Kidney (tissue), 14 donors: ENCODE data around the gene TPST1. TPM values are rescaled to one million over a fixed set of nuclear protein-coding genes. Genes with fewer than 3 reads are reported as not detected.
"Not testable (repeated sequence)": the region's sequence is repeated elsewhere in the genome, so short reads cannot be mapped to it uniquely, and the experiment has no call there.

Source experiments
- DNase-seq, 5 donors: peaks; one replicate each; pipeline ENCODE4 v3.0.0-alpha.2; 2013 to 2020
- FAIRE-seq: peaks from 2 replicates; lab custom pipeline; 2012; peaks lifted over from hg19 to GRCh38; lab: Jason Lieb, UNC
- H3K27ac ChIP-seq, 2 donors: one replicate each; pipeline ENCODE4 v1.7.0; 2013; ENCODE audit warnings: low read depth in 2 of 2, low read length in 2 of 2, inconsistent platforms in 1 of 2
- H3K27me3 ChIP-seq: one replicate; pipeline ENCODE4 v1.7.1; 2013; ENCODE audit warnings: low read length, inconsistent platforms; ENCODE audit not compliant: control insufficient read depth, insufficient read depth
- H3K36me3 ChIP-seq, 3 donors: one replicate each; pipeline versions ENCODE4 v1.7.0 to v1.7.1; 2013; ENCODE audit warnings: low read length in 3 of 3, control low read depth in 1 of 3, inconsistent platforms in 1 of 3; ENCODE audit not compliant: insufficient read depth in 3 of 3, control insufficient read depth in 2 of 3
- H3K4me1 ChIP-seq, 3 donors: one replicate each; pipeline versions ENCODE4 v1.7.0 to v1.7.1; 2013; ENCODE audit warnings: low read length in 3 of 3, inconsistent platforms in 1 of 3, low read depth in 1 of 3; ENCODE audit not compliant: control insufficient read depth in 2 of 3, insufficient read depth in 2 of 3
- H3K4me3 ChIP-seq, 3 donors: one replicate each; pipeline versions ENCODE4 v1.7.0 to v1.8.1; 2013; ENCODE audit warnings: low read length in 3 of 3, control low read depth in 1 of 3, inconsistent platforms in 1 of 3
- H3K9ac ChIP-seq, 3 donors: one replicate each; pipeline versions ENCODE4 v1.7.0 to v1.7.1; 2013; ENCODE audit warnings: low read length in 3 of 3, control low read depth in 1 of 3, inconsistent platforms in 1 of 3
- H3K9me3 ChIP-seq, 3 donors: one replicate each; pipeline versions ENCODE4 v1.7.0 to v1.7.1; 2013; ENCODE audit warnings: low read length in 3 of 3, control low read depth in 1 of 3, inconsistent platforms in 1 of 3; ENCODE audit not compliant: control insufficient read depth in 2 of 3, insufficient read depth in 1 of 3
- intact Hi-C: fragments of 100-400 bp; cut with DNase I; formaldehyde crosslinking; loops from one replicate; pipeline ENCODE4 v1.11.1; 2022
- polyA plus RNA-seq: library from polyadenylated mRNA; stranded (reverse); fragments of 350-450 nt; fragmentation: Illumina TruSeq; extraction: RNeasy Lipid Tissue Mini Kit (QIAGEN cat#74804); gene quantifications from one replicate; pipeline ENCODE4 v1.2.3, GENCODE V29; 2014; ENCODE audit warnings: low read depth, low replicate concordance; ENCODE audit not compliant: insufficient read depth
- total RNA-seq: library from RNA; stranded (reverse); fragmentation: NEBNext Ultra II Directional; extraction: Animal tissue kit (Norgen Biotek cat#: 25700); gene quantifications from one replicate; pipeline ENCODE4 v1.2.1, GENCODE V29; 2021
- TF ChIP-seq, protein P1 (sequence below): IDR thresholded peaks from 3 replicates; pipeline ENCODE4 v1.5.1; 2012; ENCODE audit warnings: mild to moderate bottlenecking, moderate library complexity, borderline replicate concordance; ENCODE audit not compliant: insufficient read depth; ENCODE audit errors: extremely low read depth
- donor health status: control.
- donor health status: control.
- donor health status: control.
- donor health status: control.
- donor health status: control.
- donor health status: DM: yes; HTN: yes; CAD: no.
- donor health status: Normal renal cell carcinoma (clear cell type).

The TPST1 gene
- total and polyA plus RNA-seq, 2 donors from 2014 or later = 23.6 to 35.7 TPM

DNA sequence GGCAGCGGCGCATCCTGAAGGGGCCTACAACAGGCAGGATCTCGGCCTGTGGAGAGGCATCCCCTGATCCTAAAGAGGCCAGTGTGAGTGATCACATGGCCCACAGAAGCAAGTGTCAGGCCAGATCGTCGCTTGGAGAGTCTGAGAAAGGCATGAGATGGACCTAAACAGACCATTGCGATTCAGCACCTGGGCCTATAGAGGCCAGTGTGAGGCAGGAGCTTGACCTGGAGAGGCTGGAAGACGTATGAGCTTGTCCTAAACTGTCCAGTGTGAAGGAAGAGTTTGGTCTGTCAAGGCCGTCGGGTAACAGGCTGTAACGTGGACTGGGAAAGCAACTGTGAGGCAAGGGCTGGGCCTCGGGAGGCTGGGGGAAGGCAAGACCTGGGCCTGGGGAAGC lies 172.6 kb downstream of the TPST1 start:
- TF ChIP-seq, protein P1, sequence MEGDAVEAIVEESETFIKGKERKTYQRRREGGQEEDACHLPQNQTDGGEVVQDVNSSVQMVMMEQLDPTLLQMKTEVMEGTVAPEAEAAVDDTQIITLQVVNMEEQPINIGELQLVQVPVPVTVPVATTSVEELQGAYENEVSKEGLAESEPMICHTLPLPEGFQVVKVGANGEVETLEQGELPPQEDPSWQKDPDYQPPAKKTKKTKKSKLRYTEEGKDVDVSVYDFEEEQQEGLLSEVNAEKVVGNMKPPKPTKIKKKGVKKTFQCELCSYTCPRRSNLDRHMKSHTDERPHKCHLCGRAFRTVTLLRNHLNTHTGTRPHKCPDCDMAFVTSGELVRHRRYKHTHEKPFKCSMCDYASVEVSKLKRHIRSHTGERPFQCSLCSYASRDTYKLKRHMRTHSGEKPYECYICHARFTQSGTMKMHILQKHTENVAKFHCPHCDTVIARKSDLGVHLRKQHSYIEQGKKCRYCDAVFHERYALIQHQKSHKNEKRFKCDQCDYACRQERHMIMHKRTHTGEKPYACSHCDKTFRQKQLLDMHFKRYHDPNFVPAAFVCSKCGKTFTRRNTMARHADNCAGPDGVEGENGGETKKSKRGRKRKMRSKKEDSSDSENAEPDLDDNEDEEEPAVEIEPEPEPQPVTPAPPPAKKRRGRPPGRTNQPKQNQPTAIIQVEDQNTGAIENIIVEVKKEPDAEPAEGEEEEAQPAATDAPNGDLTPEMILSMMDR = no peak
- Histone ChIP-seq H3K27ac (no peak overlapping the region), H3K4me1 (no peaks in the 10 kb centered on the region), H3K9ac (no peak overlapping the region), H3K4me3 (no peak overlapping the region), H3K36me3 (peaks cover 0 to 5% (median 4%) of the 10 kb centered on the region in 3 donors), H3K27me3 (no peaks in the 10 kb centered on the region), H3K9me3 (no peaks in the 10 kb centered on the region)
- DNase-seq (no peak), FAIRE-seq (no peak)
- intact Hi-C loops = no loop called here

DNA sequence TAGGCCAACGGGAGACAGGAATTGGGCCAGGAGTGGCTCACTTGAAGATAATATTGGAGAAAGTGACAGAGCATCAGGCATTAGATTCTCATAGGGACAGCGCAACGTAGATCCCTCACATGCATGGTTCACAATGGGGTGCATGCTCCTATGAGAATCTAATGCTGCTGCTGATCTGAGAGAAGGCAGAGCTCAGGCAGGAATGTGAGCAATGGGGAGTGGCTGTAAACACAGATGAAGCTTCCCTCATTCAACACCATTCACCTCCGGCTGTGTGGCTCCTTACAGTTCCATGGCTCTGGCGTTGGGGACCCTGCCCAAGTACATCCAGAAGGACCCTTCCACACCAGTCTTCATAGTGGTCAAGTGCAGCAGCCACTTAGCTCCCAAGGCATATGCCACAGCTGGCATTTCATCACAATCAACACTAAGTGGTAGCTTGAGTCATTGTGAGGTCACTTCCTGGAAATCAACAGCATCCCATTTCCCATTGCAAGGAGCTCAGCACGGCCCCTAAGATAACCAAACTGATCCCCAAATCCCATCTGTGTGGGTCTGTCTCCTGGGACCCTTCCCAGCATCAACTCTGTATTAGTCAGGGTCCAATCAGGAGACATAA lies 174.5 kb downstream of the TPST1 start:
- TF ChIP-seq, protein P1 = no peak
- intact Hi-C loops = no loop called here
- H3K9ac ChIP-seq = no peak overlapping the region
- H3K36me3 ChIP-seq = peaks cover 0 to 5% (median 4%) of the 10 kb centered on the region in 3 donors
- FAIRE-seq (no peak), DNase-seq (no peak)
- H3K4me3 ChIP-seq = no peak overlapping the region
- no peaks in the 10 kb centered on the region for H3K4me1 ChIP-seq
- H3K27me3 ChIP-seq = no peaks in the 10 kb centered on the region
- no peaks in the 10 kb centered on the region for H3K9me3 ChIP-seq
- no peak overlapping the region for H3K27ac ChIP-seq

DNA sequence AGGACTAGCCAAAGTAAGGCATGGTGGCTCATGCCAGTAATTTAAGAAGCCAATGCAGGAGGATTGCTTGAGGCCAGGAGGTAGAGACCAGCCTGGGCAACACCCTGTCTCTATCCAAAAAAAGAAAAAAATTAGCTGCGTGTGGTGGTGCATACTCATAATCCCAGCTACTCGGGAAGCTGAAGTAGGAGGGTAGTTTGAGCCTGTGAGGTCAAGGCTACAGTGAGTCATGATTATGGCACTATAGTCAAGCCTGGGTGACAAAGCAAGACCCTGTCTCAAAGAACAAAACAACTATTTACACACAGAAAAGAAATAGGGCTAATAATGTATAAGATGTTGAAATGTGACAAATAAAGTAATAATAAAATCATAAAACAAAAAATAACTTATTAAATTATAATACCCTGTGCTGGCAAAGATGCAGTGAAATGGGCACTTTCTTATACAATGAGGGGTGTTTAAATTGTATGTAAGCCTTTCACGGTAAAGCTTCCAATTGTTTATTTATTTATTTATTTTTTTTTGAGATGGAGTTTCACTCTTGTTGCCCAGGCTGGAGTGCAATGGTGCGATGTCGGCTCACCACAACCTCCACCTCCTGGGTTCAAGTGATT lies 175.2 kb downstream of the TPST1 start:
- no peaks in the 10 kb centered on the region for H3K9me3 ChIP-seq
- FAIRE-seq (no peak), DNase-seq (no peak)
- no peak overlapping the region for H3K4me3 ChIP-seq
- TF ChIP-seq, protein P1 = no peak
- peaks cover 0 to 5% (median 4%) of the 10 kb centered on the region in 3 donors for H3K36me3 ChIP-seq
- H3K9ac ChIP-seq = no peak overlapping the region
- H3K4me1 ChIP-seq = no peaks in the 10 kb centered on the region
- intact Hi-C loops = no loop called here
- no peak overlapping the region for H3K27ac ChIP-seq
- no peaks in the 10 kb centered on the region for H3K27me3 ChIP-seq

DNA sequence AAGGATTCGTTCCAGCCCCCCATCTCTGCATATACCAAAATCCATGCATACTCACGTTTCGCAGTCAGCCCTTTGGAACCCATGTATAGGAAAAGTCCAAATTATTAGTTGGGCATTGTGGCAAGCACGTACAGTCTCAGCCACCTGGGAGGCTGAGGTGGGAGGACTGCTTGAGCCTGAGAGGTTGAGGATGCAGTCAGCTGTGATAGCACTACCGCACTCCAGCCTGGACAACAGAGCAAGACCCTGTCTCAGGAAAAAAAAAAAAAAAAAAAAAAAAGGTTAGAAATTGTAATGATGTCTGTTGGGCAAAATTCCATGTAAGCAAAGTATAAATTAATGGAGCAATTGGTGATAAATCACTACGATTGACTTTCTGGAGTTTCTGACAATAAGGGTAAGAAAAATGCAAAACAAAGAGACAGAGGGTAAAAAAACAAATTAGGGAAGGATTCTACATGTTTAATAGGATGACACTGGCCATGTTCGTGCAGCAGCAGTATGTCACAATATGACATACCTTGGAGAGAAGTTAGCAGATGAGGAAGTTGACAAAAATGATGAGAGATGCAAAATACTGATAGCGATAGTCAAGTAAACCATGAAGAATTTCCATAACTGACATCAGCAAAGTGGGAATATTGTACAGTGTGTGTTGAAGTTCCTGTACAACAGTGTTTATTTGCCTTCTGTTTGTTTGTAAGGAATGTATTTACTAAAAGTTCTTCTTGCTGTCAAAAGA lies 177.2 kb downstream of the TPST1 start:
- H3K9me3 ChIP-seq, H3K9ac ChIP-seq, intact Hi-C loops, H3K27ac ChIP-seq, H3K27me3 ChIP-seq, FAIRE-seq, DNase-seq, H3K4me3 ChIP-seq, H3K4me1 ChIP-seq, H3K36me3 ChIP-seq: not testable (repeated sequence)

DNA sequence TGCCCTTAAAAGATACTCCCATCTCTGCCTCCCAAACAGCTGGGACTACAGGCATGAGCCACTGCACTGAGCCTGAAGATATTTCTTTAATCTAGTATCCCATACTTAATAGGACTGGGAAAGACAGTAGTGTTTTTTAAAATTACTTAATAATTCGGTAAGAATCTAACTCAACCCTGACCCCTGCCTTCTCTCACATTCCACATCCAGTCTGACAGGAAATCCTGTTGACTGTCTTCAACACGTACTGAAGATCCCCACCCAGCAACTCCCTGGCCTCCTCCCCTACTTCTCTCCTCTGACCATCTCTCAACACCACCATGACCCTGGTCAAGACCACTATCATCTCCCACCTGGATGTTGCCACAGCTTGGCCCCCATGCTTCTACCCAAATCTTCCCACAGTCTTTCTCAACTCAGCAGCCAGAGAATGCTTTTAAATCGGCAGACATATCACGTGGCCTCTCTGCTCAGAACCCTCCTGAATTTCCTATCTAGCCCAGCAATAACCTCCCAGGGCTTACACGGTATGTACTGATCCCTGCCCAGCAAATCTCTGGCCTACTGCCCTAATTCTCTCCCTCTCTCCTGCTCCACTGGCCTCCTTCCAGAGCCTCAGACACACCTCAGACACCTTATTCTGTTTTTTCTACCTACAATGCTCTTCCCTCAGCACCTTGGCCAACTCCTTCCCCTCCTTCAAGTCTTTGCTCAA lies 180.2 kb downstream of the TPST1 start:
- H3K27ac ChIP-seq, H3K4me1 ChIP-seq, H3K4me3 ChIP-seq, intact Hi-C loops, H3K9ac ChIP-seq, H3K27me3 ChIP-seq, H3K9me3 ChIP-seq, FAIRE-seq, DNase-seq, H3K36me3 ChIP-seq: not testable (repeated sequence)
